Activated CD4-positive, alpha-beta T cell treated with anti-CD3 and anti-CD28 coated beads, Interleukin-2, amount 50 U/mL, for 1 hour (primary cell): ENCODE data around the gene LYSMD3.
"Not testable (repeated sequence)": the region's sequence is repeated elsewhere in the genome, so short reads cannot be mapped to it uniquely, and the experiment has no call there.

Experiments
- DNase-seq: peaks from one replicate; pipeline ENCODE4 v3.0.0-alpha.2; 2020

Gene LYSMD3

DNA sequence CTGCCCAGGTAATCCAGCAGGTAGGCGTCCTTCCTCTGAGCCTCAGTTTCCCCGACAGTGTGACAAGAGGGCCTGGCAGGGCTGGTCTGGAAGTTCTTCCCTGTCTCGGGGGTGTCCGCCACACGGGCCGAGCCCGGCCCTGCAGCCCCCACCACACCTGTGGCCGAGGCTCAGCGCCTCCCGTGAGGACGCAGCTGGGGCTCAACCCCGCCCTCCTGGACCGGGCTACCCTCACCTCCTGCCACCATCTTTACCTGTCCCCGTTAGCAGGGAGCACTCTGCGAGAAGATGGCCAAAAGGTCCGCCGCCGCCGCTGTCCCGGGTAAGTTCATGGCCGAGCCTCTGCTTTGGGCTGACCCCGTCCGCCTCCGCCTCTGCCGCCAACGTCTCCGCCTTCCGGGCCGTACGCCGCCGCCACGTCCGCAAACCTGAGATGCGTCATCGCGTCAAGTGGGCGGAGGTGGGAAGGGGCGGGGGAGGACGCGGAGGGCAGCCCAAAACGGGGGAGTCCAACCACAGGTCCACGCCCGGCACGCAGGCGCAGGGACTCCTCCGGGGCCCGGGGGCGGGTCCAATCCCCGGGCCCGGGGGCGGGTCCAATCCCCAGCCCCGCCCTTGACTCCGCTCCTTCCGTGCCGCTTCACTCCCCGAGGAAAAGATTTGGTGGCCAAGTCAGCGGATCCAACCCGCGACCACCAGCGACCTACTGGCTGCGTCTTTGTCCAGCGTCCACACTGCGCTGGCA lies at the start of gene LYSMD3:
Gene LYSMD3 (minus strand): TSS at position 391 of the 745 bp plus-strand sequence. CDS start 4,295 bp downstream, outside the sequence.
- peak; percentile 97 for DNase-seq

DNA sequence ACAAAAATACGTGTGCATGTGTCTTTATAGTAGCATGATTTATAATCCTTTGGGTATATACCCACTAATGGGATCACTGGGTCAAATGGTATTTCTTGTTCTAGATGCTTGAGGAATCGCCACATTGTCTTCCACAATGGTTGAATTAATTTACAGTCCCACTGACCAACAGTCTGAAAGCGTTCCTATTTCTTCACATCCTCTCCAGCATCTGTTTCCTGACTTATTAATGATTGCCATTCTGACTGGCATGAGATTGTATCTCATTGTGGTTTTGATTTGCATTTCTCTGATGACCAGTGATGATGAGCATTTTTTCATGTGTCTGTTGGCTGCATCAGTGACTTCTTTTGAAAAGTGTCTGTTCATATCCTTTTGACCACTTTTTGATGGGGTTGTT lies 47.2 kb upstream of the LYSMD3 start:
- DNase-seq: not testable (repeated sequence)

DNA sequence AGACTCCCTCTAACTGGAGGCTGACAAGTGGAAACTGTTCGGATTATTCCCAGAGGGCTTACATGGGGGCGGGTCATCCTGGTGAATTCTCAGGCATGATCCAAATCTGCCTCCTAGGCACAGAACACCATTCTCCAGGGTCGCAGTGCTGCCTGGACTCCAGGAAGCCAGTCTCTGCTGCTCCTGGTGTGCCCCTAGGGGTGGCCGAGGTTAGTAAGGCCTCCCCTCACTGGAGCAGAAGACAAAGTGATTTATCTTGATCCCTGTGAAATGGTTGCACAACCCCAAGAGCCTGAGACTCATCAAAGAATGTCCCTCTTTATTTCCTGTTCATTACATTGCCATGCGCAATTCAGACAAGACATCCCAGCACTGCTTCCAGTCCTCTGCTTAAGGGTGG lies 46.3 kb upstream of the LYSMD3 start:
- DNase-seq: no peak

DNA sequence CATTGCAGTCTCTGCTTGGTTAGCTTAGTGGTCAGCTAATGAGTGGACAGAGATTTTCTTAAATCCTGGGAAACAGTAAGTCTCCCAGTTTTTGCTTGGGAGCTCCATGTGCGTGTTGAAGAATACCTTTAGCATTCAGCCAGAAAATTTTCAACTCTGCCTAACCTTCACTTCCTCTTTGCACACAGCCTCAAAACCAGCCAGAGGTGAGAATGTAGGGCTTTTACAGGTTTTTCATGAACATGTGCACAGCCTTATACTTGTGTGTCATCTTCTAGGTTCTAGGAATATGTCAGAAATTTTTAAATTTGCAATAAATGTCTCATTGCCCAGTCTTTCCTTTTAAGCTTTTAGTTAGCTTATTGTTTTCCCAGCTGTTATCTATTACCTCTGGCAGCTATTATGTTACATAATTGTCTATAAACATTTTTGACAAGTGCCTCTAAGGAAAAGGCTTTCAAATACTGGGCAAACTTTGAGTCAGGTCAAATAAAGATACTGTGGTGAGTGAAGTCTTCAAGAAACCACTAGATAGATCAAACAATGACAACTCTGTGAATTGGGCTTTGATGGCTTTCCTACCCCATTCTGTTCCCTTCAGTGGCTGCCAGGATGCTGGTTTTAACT lies 41.9 kb upstream of the LYSMD3 start:
- DNase-seq: no peak

DNA sequence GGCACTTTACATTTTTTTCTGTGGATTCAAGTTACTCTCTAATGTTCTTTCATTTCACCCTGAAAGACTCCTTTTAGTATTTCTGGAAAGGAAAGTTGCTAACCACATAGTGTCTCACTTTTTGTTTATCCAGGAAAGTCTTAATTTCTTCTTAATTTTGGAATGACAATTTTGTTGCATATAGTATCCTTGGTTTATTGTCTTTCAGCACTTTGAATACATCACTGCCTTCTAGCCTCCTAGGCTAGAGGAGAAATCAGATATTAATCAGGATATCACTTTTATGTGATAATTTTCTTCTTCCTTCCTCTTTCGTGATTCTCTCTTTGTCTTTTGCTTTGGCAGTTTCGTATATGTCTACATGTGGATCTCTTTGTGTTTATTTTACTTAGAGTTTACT lies 40.6 kb upstream of the LYSMD3 start:
- DNase-seq: no peak

DNA sequence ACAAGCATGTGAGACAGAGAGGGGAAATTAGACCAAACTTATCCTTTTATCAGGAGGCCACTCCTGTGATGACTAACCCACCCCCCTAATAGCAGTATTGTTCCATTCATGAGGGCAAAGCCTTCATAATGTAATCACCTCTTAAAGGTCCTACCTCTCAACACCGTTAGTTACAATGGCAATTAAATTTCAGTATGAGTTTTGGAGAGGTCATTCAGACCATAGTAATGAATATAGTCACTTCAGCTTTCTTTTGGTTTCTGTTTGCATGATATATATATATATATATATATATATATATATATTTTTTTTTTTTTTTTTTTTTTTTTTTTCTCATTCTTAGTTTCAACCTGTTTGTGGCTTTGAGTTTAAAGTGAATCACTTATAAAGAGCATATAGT lies 39.7 kb upstream of the LYSMD3 start:
- no peak for DNase-seq

DNA sequence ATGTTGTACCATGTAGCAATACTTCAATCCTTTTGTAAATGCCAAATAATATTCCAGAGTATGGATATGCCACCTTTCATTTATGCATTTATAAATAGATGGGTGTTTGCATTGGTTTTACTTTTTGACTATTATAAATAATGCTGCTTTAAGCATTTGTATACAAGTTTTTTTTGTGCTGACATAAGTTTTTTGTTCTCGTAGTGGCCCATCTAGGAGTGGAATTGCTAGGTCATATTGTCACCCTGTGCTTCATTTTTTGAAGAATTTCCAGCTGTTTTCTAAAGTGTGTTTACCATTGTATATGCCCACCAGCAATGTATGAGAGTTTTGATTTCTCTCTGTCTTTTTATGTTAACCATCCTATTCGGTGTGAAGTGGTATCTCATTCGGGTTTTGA lies 36.1 kb upstream of the LYSMD3 start:
- DNase-seq: no peak

DNA sequence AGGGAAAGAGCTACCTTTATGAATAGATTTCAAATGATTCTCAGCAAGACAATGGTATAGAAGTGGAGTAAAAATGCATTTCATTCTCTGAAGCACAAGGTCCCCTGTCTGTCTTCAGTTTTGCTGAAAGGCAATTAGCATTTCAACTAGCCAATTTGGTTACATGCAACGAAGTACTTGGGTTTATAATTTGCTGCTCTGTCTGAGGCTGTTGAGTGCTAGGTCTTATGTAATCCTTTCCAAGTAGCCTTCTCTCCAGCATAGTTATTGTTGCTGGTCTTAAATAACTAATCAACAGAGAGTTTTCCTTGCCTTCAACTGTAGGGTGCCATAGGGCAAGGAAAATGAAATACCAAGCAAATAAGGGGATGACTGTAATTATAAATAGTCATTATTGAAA lies 33.7 kb upstream of the LYSMD3 start:
- DNase-seq: no peak

DNA sequence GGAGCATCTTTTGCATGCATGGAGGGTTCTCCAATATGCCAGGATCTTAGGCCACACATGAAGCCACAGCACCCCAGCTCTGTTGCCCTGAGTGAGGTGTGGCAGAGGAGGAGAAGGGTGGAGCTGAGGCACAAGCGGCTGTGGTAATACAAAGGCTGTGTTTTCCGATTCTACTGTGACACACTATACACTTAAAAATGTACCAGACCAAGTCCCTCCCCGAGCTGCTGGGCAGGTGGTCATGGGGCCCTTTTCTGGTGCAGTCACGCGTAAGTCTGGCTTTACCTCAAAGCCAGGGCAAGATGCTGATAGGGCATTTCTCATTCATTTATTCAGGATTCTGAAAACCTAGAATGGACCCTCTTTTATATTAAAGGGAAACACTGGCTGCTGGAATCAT lies 33.0 kb upstream of the LYSMD3 start:
- no peak for DNase-seq

DNA sequence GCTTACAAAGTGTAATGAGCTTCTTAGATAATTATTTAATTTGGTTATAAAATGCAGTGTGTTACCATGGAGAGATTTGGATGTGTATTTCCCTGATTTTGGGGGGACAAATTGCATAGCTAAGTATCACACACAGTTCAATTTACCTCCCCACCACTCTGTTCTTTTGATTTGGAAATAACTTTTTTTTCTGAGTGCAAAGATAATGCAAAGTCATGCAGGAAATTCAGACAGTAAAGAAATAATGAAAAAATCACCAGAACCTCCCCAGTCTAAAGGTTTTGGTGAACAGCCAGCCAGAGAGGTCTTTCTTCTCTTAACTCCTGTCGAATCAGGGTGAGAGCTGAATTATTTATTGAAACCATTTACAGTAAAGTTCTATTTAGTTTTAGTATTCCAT lies 32.4 kb upstream of the LYSMD3 start:
- DNase-seq: no peak

DNA sequence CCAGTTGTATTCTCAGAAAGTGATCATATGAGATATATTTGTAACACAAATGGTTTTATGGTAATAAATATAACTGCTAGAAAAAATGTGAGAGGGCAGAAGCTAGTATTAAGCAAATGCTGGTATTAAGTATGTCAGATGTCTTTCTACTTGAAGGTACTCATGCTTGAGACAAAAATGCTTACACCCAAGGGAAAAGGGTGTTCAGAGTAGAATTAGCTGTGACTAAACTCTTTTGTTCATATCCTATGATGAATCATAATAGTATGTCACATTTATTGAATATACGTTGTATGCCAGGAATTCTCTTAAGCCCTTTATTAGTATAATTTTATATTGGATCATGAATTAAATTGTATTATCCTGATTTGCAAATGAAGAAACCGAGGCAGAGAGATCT lies 31.4 kb upstream of the LYSMD3 start:
- no peak for DNase-seq

DNA sequence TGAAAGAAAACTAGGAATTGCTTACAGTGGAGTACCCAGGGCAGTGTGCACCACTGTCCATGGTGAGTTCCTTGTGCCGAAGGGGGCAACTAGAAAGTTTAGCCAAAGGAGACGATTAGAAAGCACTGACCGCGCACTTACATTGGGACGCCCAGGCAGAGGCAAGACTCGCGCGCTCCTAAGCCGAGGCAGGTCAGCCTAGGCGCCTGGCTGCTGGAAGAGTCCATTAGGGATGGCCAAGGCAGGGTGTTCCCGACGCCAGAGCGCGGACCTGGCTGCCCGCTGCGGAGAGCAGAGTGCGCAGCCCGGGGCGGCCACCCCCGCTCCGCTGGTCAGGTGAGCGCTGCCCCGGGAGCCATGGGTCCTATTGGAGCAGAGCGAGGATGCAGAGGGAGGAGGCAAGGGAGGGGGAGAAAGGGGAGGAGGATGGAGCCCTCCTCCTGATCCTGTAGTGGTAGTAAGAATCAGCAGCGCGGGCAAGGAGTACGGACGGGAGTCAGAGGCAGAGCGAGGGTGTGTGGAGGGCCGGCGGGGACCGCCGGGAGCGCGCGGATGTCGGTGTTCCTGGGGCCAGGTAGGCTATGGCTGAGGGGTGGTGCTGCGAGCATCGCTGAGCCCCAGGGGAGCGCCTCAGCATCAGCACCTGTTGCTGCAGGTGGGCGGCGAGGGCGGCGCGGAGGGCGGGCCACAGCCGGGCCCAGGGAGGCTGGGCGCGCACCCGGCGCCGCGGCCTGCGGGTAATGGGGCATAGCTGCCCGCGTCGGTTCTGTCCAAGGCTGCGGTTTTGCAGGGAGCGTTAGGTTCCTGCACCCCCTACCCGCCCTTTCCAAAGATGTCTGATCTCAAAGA lies 29.2 kb upstream of the LYSMD3 start, which contains the start of gene ADGRV1:
Gene ADGRV1 (plus strand): TSS at position 454 of the 849 bp plus-strand sequence. CDS start 99 bp downstream, at position 553.
- no peak for DNase-seq

DNA sequence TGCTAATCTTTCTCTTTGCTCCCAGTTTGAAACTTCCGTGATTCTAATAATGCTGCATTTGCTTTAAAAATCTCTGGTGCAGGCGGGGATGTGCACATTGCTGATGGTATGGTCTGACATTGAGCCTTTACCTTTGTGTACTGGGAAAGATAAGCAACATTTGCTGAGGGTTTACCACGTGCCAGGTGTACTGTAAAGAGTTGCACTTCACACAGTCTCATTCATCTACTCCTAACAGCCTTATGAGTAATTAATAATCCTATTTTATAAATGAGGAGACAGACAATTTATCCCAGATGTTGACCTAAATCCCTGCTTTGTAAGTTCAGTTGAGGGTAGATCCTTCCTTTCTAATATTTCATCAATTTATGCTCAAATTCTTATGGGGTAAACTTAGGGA lies 28.5 kb upstream of the LYSMD3 start:
- DNase-seq: no peak

DNA sequence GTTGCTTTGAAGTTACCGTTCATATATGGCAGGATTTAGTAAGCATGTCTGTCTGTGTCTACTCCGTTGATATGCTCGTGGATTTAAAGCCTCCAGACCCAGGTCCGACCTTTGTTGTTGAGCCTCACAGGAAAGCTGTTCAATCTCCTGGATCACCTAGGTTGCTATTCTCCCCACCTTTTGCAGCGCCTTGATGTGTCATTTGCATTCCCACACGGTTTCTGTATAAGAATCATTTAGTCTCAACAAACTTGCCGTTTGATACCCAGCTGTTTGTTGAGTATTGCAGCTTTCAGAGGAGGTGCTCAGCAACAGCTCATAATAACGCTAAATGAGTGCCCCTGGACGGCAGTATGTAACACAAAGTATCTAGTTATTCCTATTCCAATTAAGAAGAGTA lies 28.0 kb upstream of the LYSMD3 start:
- DNase-seq: no peak

DNA sequence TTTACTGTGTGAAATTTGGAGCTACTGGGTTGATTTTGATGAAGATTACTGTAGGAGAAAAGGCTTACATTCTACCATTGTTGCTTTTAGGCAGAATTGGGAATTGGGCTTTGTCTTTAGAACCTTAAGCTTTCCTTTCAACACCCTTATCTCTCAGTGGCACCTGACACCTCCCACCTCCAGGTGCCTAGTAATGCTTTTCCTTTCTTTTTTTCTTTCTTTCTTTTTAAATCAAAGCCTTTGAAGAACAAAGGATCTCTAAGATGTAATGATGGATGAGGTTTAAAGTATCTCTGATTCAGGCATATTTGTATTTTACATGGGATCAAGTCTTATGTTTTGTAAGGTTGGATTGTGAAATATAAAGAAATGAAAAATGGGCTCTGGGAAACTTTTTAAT lies 26.3 kb upstream of the LYSMD3 start:
- DNase-seq: no peak

DNA sequence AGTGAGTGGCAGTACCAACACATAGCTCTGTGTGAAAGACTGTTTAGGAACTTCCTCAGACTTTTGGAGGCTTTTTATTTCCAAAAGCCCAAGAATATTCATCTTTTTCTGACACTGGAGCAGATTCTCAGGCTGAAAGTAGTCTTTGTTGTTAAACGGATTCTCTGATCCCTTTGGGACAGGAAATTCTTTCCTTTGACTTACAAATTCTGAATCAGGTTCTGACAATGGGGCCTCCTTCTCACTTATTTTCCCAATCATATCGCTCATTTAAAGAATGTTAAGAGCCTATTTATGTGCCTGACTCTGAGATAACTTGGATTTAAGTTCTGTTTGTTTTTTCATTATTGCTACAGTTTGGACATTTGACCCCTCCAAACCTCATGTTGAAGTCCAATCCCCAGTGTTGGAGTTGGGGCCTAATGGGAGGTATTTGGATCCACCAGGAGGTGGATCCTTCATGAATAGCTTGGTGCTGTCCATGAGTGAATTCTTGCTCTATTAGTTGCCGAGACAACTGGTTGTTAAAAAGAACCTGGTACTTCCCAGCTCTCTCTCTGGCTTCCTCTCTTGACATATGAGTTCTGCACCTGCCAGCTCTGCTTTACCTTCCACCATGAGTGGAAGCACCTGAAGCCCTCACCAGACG lies 25.1 kb upstream of the LYSMD3 start:
- DNase-seq: no peak

DNA sequence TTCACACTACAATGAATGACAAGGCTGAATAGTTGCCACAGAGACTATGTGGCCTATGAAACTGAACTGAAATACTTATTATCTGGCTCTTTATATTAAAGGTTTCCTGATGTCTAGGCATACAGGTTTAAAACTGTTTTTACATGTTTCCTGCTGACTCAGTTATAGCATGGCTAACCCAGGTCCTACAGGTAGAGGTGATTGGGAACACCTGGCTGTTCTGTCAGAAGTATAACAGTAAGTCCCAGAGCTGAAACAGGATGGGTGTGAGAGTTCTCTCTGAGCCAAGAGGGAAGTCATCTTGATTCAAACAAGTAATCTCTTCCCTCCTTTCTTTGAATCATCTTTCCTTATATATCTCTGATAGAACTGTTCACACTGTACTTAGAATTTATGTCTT lies 24.3 kb upstream of the LYSMD3 start:
- DNase-seq: no peak

DNA sequence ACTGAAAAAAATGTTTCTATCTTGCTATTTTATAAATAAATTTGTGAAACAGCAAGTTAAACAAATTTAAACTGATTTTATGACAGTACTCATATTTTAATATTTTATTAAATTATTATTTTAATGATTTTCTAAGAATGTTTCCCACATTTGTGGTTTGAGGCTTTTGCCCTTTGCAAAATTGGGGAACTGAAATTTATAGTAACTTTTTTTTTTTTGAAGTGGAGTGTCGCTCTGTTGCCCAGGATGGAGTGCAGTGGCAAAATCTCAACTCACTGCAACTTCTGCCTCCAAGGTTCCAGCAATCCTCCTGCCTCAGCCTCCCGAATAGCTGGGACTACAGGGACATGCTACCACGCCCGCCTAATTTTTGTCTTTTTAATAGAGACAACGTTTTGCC lies 22.0 kb upstream of the LYSMD3 start:
- no peak for DNase-seq

DNA sequence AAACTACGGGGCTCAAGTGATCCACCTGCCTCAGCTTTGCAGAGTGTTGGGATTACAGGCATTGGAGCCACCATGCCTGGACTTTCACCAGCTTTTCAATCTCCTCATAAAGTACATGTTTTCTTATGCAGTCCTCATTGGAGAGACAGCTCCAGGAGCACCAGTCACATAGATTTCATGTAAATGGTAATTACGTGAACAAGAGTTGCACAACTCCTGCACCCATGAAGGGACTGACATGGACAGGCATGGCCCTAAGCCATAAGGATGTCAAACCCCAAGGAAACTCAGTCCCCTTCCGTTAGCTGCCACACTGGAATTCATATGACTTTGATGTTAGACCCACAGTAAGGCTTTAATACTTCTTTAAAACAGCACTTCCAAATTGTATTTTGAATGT lies 21.6 kb upstream of the LYSMD3 start:
- DNase-seq: no peak

DNA sequence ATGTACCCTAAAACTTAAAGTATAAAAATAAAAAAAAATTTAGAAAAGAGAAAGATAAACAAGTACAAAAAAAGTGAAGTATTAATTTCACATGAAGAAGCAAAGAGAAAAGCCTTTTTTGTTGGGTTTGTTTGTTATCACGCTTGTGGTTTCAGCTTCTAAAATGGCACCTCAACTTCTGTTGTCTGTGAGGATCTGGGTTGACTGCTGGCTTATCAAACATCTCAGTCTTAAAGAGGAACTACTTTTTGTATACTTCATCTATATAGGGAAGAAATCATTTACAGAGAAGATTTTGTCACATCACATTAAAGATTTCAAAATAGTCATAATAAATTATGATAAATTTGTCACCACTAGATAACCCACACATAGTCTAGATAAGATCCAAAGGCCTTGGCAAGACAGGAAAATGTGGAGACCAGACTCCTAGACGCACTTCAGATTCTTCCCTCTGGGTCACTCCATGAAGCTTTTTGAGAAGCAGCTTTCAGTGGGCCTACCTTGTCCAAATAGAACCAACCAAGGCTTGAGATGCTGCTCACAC lies 20.4 kb upstream of the LYSMD3 start:
- DNase-seq: no peak

DNA sequence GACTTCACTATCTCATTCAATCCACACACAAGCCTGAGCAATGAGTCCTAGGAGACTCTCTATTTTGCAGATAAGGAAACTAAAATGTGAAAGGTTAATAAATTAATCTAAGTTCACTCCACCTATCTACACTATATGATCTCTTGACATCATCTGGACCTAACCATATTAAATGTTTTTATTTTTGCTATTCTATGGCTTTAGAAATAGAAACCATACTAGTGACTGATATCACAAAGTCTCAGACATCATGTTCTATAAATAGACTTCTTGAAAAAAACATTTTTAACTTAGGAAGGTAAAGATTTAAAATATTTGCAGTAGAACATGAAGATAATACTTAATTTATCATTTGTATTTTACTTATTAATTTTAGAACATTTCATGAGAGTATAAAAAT lies 19.8 kb upstream of the LYSMD3 start:
- DNase-seq: no peak

DNA sequence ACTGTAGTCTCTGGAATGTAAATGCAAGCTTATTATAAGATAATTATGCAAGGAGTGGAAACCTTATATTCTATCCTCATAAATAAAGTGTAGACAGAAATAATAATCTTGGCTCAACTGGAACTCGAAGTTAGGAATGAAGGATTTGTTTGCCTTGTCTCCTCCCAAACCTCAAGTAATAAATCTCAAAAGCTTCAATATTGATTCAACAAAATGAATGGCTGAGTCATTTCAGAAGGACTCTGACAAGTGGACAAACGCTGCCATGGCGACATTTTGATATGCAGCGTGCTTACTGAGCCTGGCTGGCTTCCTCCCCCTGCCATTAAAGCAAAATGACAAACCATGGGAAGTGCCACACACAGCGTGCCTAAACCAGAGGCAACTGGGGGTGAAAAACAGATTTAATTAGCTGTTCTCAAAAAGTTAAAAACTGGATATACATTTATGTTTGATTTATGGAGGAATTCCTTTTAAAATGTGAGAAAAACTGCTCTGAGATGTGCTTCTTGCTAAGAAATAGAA lies 18.7 kb upstream of the LYSMD3 start:
- no peak for DNase-seq

DNA sequence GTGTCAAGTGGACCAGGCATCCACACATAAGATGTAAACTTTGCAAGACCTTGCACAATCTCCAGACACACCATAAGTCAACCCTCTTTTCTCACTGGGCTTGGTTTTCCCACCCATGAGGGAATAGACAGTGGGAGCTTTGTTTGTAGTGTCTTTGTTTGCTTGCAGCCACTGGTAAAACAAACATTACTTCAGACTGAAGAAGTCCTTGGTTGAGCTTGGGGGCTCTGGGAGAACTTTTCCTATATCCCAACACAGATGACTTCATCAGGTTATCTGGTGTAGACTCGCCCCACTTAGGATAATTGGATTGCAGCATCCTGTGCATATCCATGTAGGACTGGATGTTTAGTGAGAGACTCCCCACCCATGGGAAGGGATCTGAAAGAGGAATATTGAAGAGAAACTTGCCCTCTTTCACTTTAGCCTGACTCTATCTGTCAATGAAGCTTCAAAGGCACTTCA lies 17.7 kb upstream of the LYSMD3 start:
- DNase-seq: no peak
